GM12878 (cell line): Measurements from ENCODE around the gene LINGO1.

Experiments used
- CEBPB ChIP-seq, 2 experiments: fragments of 150-350 bp in 1 of 2; IDR thresholded peaks; 2 replicates each; pipeline ENCODE4 v1.6.1; 2012 to 2014; ENCODE audit warnings: low read depth in 2 of 2, low read length in 2 of 2, borderline replicate concordance in 1 of 2, inconsistent platforms in 1 of 2
- CEBPZ ChIP-seq: fragments of 150-350 bp; IDR thresholded peaks from 2 replicates; pipeline ENCODE4 v1.6.1; 2016; ENCODE audit warnings: low read depth, low read length
- CTCF ChIP-seq, 3 experiments: IDR thresholded peaks in 2 of 3; conservative IDR thresholded peaks in 1 of 3; 2 replicates each; pipeline ENCODE4 v1.5.1; 2011; ENCODE audit warnings: low read depth in 3 of 3, low read length in 3 of 3, mild to moderate bottlenecking in 3 of 3, control low read depth in 2 of 3, moderate library complexity in 2 of 3, inconsistent platforms in 1 of 3, mixed read lengths in 1 of 3; ENCODE audit not compliant: control insufficient read depth in 2 of 3, insufficient read depth in 1 of 3; ENCODE audit errors: extremely low read depth in 1 of 3
- DPF2 ChIP-seq: fragments of 450-650 bp; IDR thresholded peaks from 2 replicates; pipeline ENCODE4 v1.6.1; 2017; ENCODE audit warnings: mild to moderate bottlenecking
- GABPA ChIP-seq: IDR thresholded peaks from 2 replicates; pipeline ENCODE4 v1.6.1; 2014; ENCODE audit warnings: antibody characterized with exemption, low read depth, mild to moderate bottlenecking, inconsistent platforms
- MTA2 ChIP-seq: fragments of 450-650 bp; IDR thresholded peaks from 2 replicates; pipeline ENCODE4 v1.6.1; 2016; ENCODE audit warnings: low read depth, mild to moderate bottlenecking, moderate library complexity
- POLR2A ChIP-seq: IDR thresholded peaks from 2 replicates; pipeline ENCODE4 v1.6.1; 2011; ENCODE audit warnings: low read depth, mild to moderate bottlenecking, low read length
- RFX5 ChIP-seq: IDR thresholded peaks from 2 replicates; pipeline ENCODE4 v1.6.1; 2011; ENCODE audit warnings: low read depth, low read length, improper control_type of control experiment
- SIN3A ChIP-seq: IDR thresholded peaks from 2 replicates; pipeline ENCODE4 v1.6.1; 2012; ENCODE audit warnings: low read depth, low read length, improper control_type of control experiment
- SIX5 ChIP-seq: IDR thresholded peaks from 2 replicates; pipeline ENCODE4 v1.6.1; 2011; ENCODE audit warnings: mild to moderate bottlenecking, low read depth, low read length, moderate library complexity; ENCODE audit not compliant: severe bottlenecking
- SUZ12 ChIP-seq: fragments of 200-600 bp; sonication (generic); IDR thresholded peaks from one replicate; pipeline ENCODE4 v1.6.1; 2018; ENCODE audit warnings: antibody characterized with exemption, mild to moderate bottlenecking; ENCODE audit not compliant: unreplicated experiment

GRCh38 chr15:77613814-77614213 is 18.9 kb downstream of the LINGO1 start:
- no peak for TF ChIP-seq CTCF (IDR thresholded peaks at IDR 0.05 in 2 of 3, conservative IDR thresholded peaks at IDR 0.05 in 1 of 3; ENCODE audit: control insufficient read depth in 2 of 3, extremely low read depth in 1 of 3, insufficient read depth in 1 of 3, low read depth in 3 of 3, low read length in 3 of 3)
- no peak for TF ChIP-seq SIX5
- no peak for TF ChIP-seq RFX5
- TF ChIP-seq GABPA = no peak
- TF ChIP-seq MTA2 = no peak
- TF ChIP-seq DPF2 = no peak
- no peak for TF ChIP-seq SIN3A
- TF ChIP-seq SUZ12 = no peak
- TF ChIP-seq CEBPZ = no peak
- TF ChIP-seq POLR2A = no peak
- TF ChIP-seq CEBPB (IDR thresholded peaks at IDR 0.05; ENCODE audit: borderline replicate concordance in 1 of 2, low read depth in 2 of 2, low read length in 2 of 2) = no peak
